ENCODE data around the gene PAPPA2.

Gene PAPPA2

GRCh38 chr1:176853503-176853902 is 390.5 kb downstream of the PAPPA2 start:
- TF ChIP-seq EZH2phosphoT487 (IDR thresholded peaks at IDR 0.05; ENCODE audit: low read depth) (no peak), CTCF (IDR thresholded peaks at IDR 0.05; ENCODE audit: low read depth, low read length) (no peak)
- Histone ChIP-seq H3K9ac (ENCODE audit: low read length) (no peak overlapping the region), H3K36me3 (replicated peaks; ENCODE audit: low read depth, low read length) (no peaks in the 10 kb centered on the region), H3K27ac (ENCODE audit: low read length) (no peak overlapping the region), H3K9me3 (ENCODE audit: insufficient read depth, low read length) (no peaks in the 10 kb centered on the region), H3K4me2 (ENCODE audit: low read length) (no peak overlapping the region), H3K4me3 (ENCODE audit: low read length) (no peak overlapping the region), H3K79me2 (ENCODE audit: low read length) (no peaks in the 10 kb centered on the region), H4K20me1 (ENCODE audit: insufficient read depth, low read length) (no peaks in the 10 kb centered on the region), H3K27me3 (ENCODE audit: low read depth, low read length) (peaks cover 34% of the 10 kb centered on the region), H3K4me1 (ENCODE audit: low read length) (no peaks in the 10 kb centered on the region), H2AFZ (ENCODE audit: low read depth, low read length) (no peak overlapping the region)

- Histone ChIP-seq H2AFZ (ENCODE audit: low read depth, low read length) (no peak overlapping the region), H3K27me3 (ENCODE audit: low read depth, low read length) (peaks cover 34% of the 10 kb centered on the region), H3K9me3 (ENCODE audit: insufficient read depth, low read length) (no peaks in the 10 kb centered on the region), H3K4me1 (ENCODE audit: low read length) (no peaks in the 10 kb centered on the region), H3K79me2 (ENCODE audit: low read length) (no peaks in the 10 kb centered on the region), H3K27ac (ENCODE audit: low read length) (no peak overlapping the region), H4K20me1 (ENCODE audit: insufficient read depth, low read length) (no peaks in the 10 kb centered on the region), H3K9ac (ENCODE audit: low read length) (no peak overlapping the region), H3K36me3 (replicated peaks; ENCODE audit: low read depth, low read length) (no peaks in the 10 kb centered on the region), H3K4me3 (ENCODE audit: low read length) (no peak overlapping the region), H3K4me2 (ENCODE audit: low read length) (no peak overlapping the region)
- no peak for TF ChIP-seq EZH2phosphoT487 (IDR thresholded peaks at IDR 0.05; ENCODE audit: low read depth)
These were observed 391.1 kb downstream of the PAPPA2 start for GRCh38 chr1:176854121-176854520.

- TF ChIP-seq CTCF (IDR thresholded peaks at IDR 0.05; ENCODE audit: low read depth, low read length) (no peak), EZH2phosphoT487 (IDR thresholded peaks at IDR 0.05; ENCODE audit: low read depth) (no peak)
- Histone ChIP-seq H3K36me3 (replicated peaks; ENCODE audit: low read depth, low read length) (no peaks in the 10 kb centered on the region), H3K9me3 (ENCODE audit: insufficient read depth, low read length) (no peaks in the 10 kb centered on the region), H3K4me2 (ENCODE audit: low read length) (no peak overlapping the region), H3K4me1 (ENCODE audit: low read length) (no peaks in the 10 kb centered on the region), H3K79me2 (ENCODE audit: low read length) (no peaks in the 10 kb centered on the region), H3K4me3 (ENCODE audit: low read length) (no peak overlapping the region), H3K9ac (ENCODE audit: low read length) (no peak overlapping the region), H4K20me1 (ENCODE audit: insufficient read depth, low read length) (no peaks in the 10 kb centered on the region), H3K27ac (ENCODE audit: low read length) (no peak overlapping the region), H2AFZ (ENCODE audit: low read depth, low read length) (no peak overlapping the region), H3K27me3 (ENCODE audit: low read depth, low read length) (peaks cover 39% of the 10 kb centered on the region)
These were observed 392.1 kb downstream of the PAPPA2 start for GRCh38 chr1:176854758-176855745.

- H4K20me1 ChIP-seq (ENCODE audit: insufficient read depth, low read length), result no peaks in the 10 kb centered on the region
- TF ChIP-seq CTCF (IDR thresholded peaks at IDR 0.05; ENCODE audit: low read depth, low read length) (no peak), EZH2phosphoT487 (IDR thresholded peaks at IDR 0.05; ENCODE audit: low read depth) (no peak)
- H3K79me2 ChIP-seq (ENCODE audit: low read length), result no peaks in the 10 kb centered on the region
- H3K9me3 ChIP-seq (ENCODE audit: insufficient read depth, low read length), result no peaks in the 10 kb centered on the region
- H2AFZ ChIP-seq (ENCODE audit: low read depth, low read length), result no peak overlapping the region
- no peaks in the 10 kb centered on the region for H3K36me3 ChIP-seq (replicated peaks; ENCODE audit: low read depth, low read length)
- no peak overlapping the region for H3K9ac ChIP-seq (ENCODE audit: low read length)
- H3K4me1 ChIP-seq (ENCODE audit: low read length), result no peaks in the 10 kb centered on the region
- H3K4me3 ChIP-seq (ENCODE audit: low read length), result no peak overlapping the region
- no peak overlapping the region for H3K27ac ChIP-seq (ENCODE audit: low read length)
- peaks cover 35% of the 10 kb centered on the region; the same call in 1 of the 2 replicates for H3K27me3 ChIP-seq (ENCODE audit: low read depth, low read length)
- H3K4me2 ChIP-seq (ENCODE audit: low read length), result no peak overlapping the region
These were observed 394.7 kb downstream of the PAPPA2 start for GRCh38 chr1:176857632-176858031.

Measured in OCI-LY3 (cell line).